ENCODE results near the gene SLC11A1. TPM values are rescaled to one million over a fixed set of nuclear protein-coding genes. Genes with fewer than 3 reads are reported as not detected.
A peak's percentile ranks its signal among the peaks of the same experiment; 100 is the strongest.

The SLC11A1 gene
- 0.09 TPM for polyA plus RNA-seq (2012; ENCODE audit: low read depth, missing spikeins)

GRCh38 chr2:218381916-218382366, at the start of gene SLC11A1:
SLC11A1 (plus strand) TSS chr2:218382273; CDS start chr2:218382369, 96 bp downstream.
- TF ChIP-seq POLR2AphosphoS5 (IDR thresholded peaks at IDR 0.05; ENCODE audit: low read depth, low read length): no peak
- TF ChIP-seq POLR2A (IDR thresholded peaks at IDR 0.05; ENCODE audit: low read depth, low read length): no peak
- TF ChIP-seq PAX5 (IDR thresholded peaks at IDR 0.05; ENCODE audit: insufficient read depth, low read length, severe bottlenecking): no peak
- TF ChIP-seq TAF1 (IDR thresholded peaks at IDR 0.05; ENCODE audit: low read depth, low read length): no peak
- TF ChIP-seq POU2F2 (IDR thresholded peaks at IDR 0.05; ENCODE audit: low read depth, low read length): no peak
- TF ChIP-seq SPI1 (IDR thresholded peaks at IDR 0.05; ENCODE audit: low read depth, low read length): no peak
- FAIRE-seq (no peak), DNase-seq (ENCODE audit: insufficient read length, low spot score) (no peak)

GRCh38 chr2:218332288-218332687, 49.8 kb upstream of the SLC11A1 start:
- TF ChIP-seq SPI1 (IDR thresholded peaks at IDR 0.05; ENCODE audit: low read depth, low read length) (no peak), PAX5 (IDR thresholded peaks at IDR 0.05; ENCODE audit: insufficient read depth, low read length, severe bottlenecking) (no peak), POU2F2 (IDR thresholded peaks at IDR 0.05; ENCODE audit: low read depth, low read length) (no peak), POLR2AphosphoS5 (IDR thresholded peaks at IDR 0.05; ENCODE audit: low read depth, low read length) (no peak), POLR2A (IDR thresholded peaks at IDR 0.05; ENCODE audit: low read depth, low read length) (no peak), TAF1 (IDR thresholded peaks at IDR 0.05; ENCODE audit: low read depth, low read length) (no peak)
- DNase-seq (ENCODE audit: insufficient read length, low spot score) (no peak), FAIRE-seq (no peak)

GRCh38 chr2:218332920-218333645, 49.0 kb upstream of the SLC11A1 start:
- no peak for TF ChIP-seq POLR2A (IDR thresholded peaks at IDR 0.05; ENCODE audit: low read depth, low read length)
- TF ChIP-seq TAF1 (IDR thresholded peaks at IDR 0.05; ENCODE audit: low read depth, low read length): no peak
- no peak for TF ChIP-seq POU2F2 (IDR thresholded peaks at IDR 0.05; ENCODE audit: low read depth, low read length)
- no peak for TF ChIP-seq PAX5 (IDR thresholded peaks at IDR 0.05; ENCODE audit: insufficient read depth, low read length, severe bottlenecking)
- TF ChIP-seq POLR2AphosphoS5 (IDR thresholded peaks at IDR 0.05; ENCODE audit: low read depth, low read length): no peak
- TF ChIP-seq SPI1 (IDR thresholded peaks at IDR 0.05; ENCODE audit: low read depth, low read length): no peak
- peak; percentile 5 for FAIRE-seq
- no peak for DNase-seq (ENCODE audit: insufficient read length, low spot score)

GRCh38 chr2:218334531-218334930, 47.5 kb upstream of the SLC11A1 start:
- DNase-seq (ENCODE audit: insufficient read length, low spot score) (no peak), FAIRE-seq (no peak)
- no peak for TF ChIP-seq PAX5 (IDR thresholded peaks at IDR 0.05; ENCODE audit: insufficient read depth, low read length, severe bottlenecking)
- TF ChIP-seq POU2F2 (IDR thresholded peaks at IDR 0.05; ENCODE audit: low read depth, low read length): no peak
- TF ChIP-seq POLR2A (IDR thresholded peaks at IDR 0.05; ENCODE audit: low read depth, low read length): no peak
- no peak for TF ChIP-seq SPI1 (IDR thresholded peaks at IDR 0.05; ENCODE audit: low read depth, low read length)
- no peak for TF ChIP-seq POLR2AphosphoS5 (IDR thresholded peaks at IDR 0.05; ENCODE audit: low read depth, low read length)
- TF ChIP-seq TAF1 (IDR thresholded peaks at IDR 0.05; ENCODE audit: low read depth, low read length): no peak

GRCh38 chr2:218340656-218341055, 41.4 kb upstream of the SLC11A1 start:
- DNase-seq (ENCODE audit: insufficient read length, low spot score): no peak
- FAIRE-seq: no peak
- TF ChIP-seq TAF1 (IDR thresholded peaks at IDR 0.05; ENCODE audit: low read depth, low read length) (no peak), POLR2AphosphoS5 (IDR thresholded peaks at IDR 0.05; ENCODE audit: low read depth, low read length) (no peak), PAX5 (IDR thresholded peaks at IDR 0.05; ENCODE audit: insufficient read depth, low read length, severe bottlenecking) (no peak), POLR2A (IDR thresholded peaks at IDR 0.05; ENCODE audit: low read depth, low read length) (no peak), SPI1 (IDR thresholded peaks at IDR 0.05; ENCODE audit: low read depth, low read length) (no peak), POU2F2 (IDR thresholded peaks at IDR 0.05; ENCODE audit: low read depth, low read length) (no peak)

- no peak for DNase-seq (ENCODE audit: insufficient read length, low spot score)
- FAIRE-seq: no peak
Measured at GRCh38 chr2:218341381-218341780, 40.7 kb upstream of the SLC11A1 start.

GRCh38 chr2:218342837-218343236, 39.2 kb upstream of the SLC11A1 start:
- TF ChIP-seq POLR2A (IDR thresholded peaks at IDR 0.05; ENCODE audit: low read depth, low read length) (no peak), SPI1 (IDR thresholded peaks at IDR 0.05; ENCODE audit: low read depth, low read length) (no peak), POLR2AphosphoS5 (IDR thresholded peaks at IDR 0.05; ENCODE audit: low read depth, low read length) (no peak), TAF1 (IDR thresholded peaks at IDR 0.05; ENCODE audit: low read depth, low read length) (no peak), POU2F2 (IDR thresholded peaks at IDR 0.05; ENCODE audit: low read depth, low read length) (no peak), PAX5 (IDR thresholded peaks at IDR 0.05; ENCODE audit: insufficient read depth, low read length, severe bottlenecking) (no peak)
- no peak for FAIRE-seq
- DNase-seq (ENCODE audit: insufficient read length, low spot score): no peak

More at GRCh38 chr2:218341381-218341780, 40.7 kb upstream of the SLC11A1 start:
- TF ChIP-seq TAF1 (IDR thresholded peaks at IDR 0.05; ENCODE audit: low read depth, low read length) (no peak), PAX5 (IDR thresholded peaks at IDR 0.05; ENCODE audit: insufficient read depth, low read length, severe bottlenecking) (no peak), POU2F2 (IDR thresholded peaks at IDR 0.05; ENCODE audit: low read depth, low read length) (no peak), SPI1 (IDR thresholded peaks at IDR 0.05; ENCODE audit: low read depth, low read length) (no peak), POLR2A (IDR thresholded peaks at IDR 0.05; ENCODE audit: low read depth, low read length) (no peak), POLR2AphosphoS5 (IDR thresholded peaks at IDR 0.05; ENCODE audit: low read depth, low read length) (no peak)

GRCh38 chr2:218343591-218343990, 38.5 kb upstream of the SLC11A1 start:
- TF ChIP-seq PAX5 (IDR thresholded peaks at IDR 0.05; ENCODE audit: insufficient read depth, low read length, severe bottlenecking) (no peak), SPI1 (IDR thresholded peaks at IDR 0.05; ENCODE audit: low read depth, low read length) (no peak), POU2F2 (IDR thresholded peaks at IDR 0.05; ENCODE audit: low read depth, low read length) (no peak), TAF1 (IDR thresholded peaks at IDR 0.05; ENCODE audit: low read depth, low read length) (no peak), POLR2A (IDR thresholded peaks at IDR 0.05; ENCODE audit: low read depth, low read length) (no peak), POLR2AphosphoS5 (IDR thresholded peaks at IDR 0.05; ENCODE audit: low read depth, low read length) (no peak)
- FAIRE-seq: no peak
- DNase-seq (ENCODE audit: insufficient read length, low spot score): no peak

- no peak for FAIRE-seq
- no peak for DNase-seq (ENCODE audit: insufficient read length, low spot score)
- TF ChIP-seq POLR2A (IDR thresholded peaks at IDR 0.05; ENCODE audit: low read depth, low read length): no peak
- TF ChIP-seq PAX5 (IDR thresholded peaks at IDR 0.05; ENCODE audit: insufficient read depth, low read length, severe bottlenecking): no peak
- no peak for TF ChIP-seq TAF1 (IDR thresholded peaks at IDR 0.05; ENCODE audit: low read depth, low read length)
- TF ChIP-seq SPI1 (IDR thresholded peaks at IDR 0.05; ENCODE audit: low read depth, low read length): no peak
- TF ChIP-seq POU2F2 (IDR thresholded peaks at IDR 0.05; ENCODE audit: low read depth, low read length): no peak
- no peak for TF ChIP-seq POLR2AphosphoS5 (IDR thresholded peaks at IDR 0.05; ENCODE audit: low read depth, low read length)
Measured at GRCh38 chr2:218344090-218344754, 37.9 kb upstream of the SLC11A1 start.

Measured in GM12891 (cell line).